Prostate gland (tissue), 2 donors: ENCODE data around the gene CTTN. TPM values are rescaled to one million over a fixed set of nuclear protein-coding genes. Genes with fewer than 3 reads are reported as not detected.
"Not testable (repeated sequence)": the region's sequence is repeated elsewhere in the genome, so short reads cannot be mapped to it uniquely, and the experiment has no call there.

Experiments
- DNase-seq: peaks from one replicate; pipeline ENCODE4 v3.0.0-alpha.2; 2019; ENCODE audit warnings: low spot score
- H3K27ac ChIP-seq, 2 donors: fragments of 200-600 bp; sonication (generic); 2 replicates each; pipeline ENCODE4 v1.5.1; 2017 to 2019
- H3K27me3 ChIP-seq: fragments of 200-600 bp; sonication (generic); replicated peaks from 2 replicates; pipeline ENCODE4 v1.5.1; 2019; ENCODE audit not compliant: insufficient read depth
- H3K36me3 ChIP-seq, 2 donors: fragments of 200-600 bp; sonication (generic); 1 replicate in 1 of 2; 2 replicates in 1 of 2; pipeline versions ENCODE4 v1.5.1 to v1.8.1; 2017 to 2019
- H3K4me1 ChIP-seq: fragments of 200-600 bp; sonication (generic); replicated peaks from 2 replicates; pipeline ENCODE4 v1.5.1; 2019
- H3K4me3 ChIP-seq, 2 donors: fragments of 200-600 bp; sonication (generic); 2 replicates each; pipeline ENCODE4 v1.5.1; 2017 to 2019
- H3K9me3 ChIP-seq: fragments of 200-600 bp; sonication (generic); 2 replicates; pipeline ENCODE4 v1.5.1; 2017
- POLR2A ChIP-seq: fragments of 450-650 bp; IDR thresholded peaks from one replicate; pipeline ENCODE4 v1.6.1; 2016; ENCODE audit warnings: antibody characterized with exemption, mild to moderate bottlenecking
- POLR2AphosphoS5 ChIP-seq: sonication (generic); formaldehyde crosslinking; IDR thresholded peaks from one replicate; pipeline ENCODE4 v1.6.1; 2017; ENCODE audit warnings: antibody characterized with exemption
- WGBS: methylation state at CpG from one replicate; pipeline ENCODE4 v1.1.5; 2018; 5-methylcytosine and 5-hydroxymethylcytosine counted together
- intact Hi-C: fragments of 100-400 bp; cut with DNase I; formaldehyde crosslinking; loops from one replicate; pipeline ENCODE4 v1.14.2; 2022
- total RNA-seq, 2 donors: library from RNA; depleted of rRNA; stranded (reverse); fragments of >200 nt; gene quantifications; one replicate each; pipeline ENCODE4 v1.1.0, GENCODE V29; 2016
- TF ChIP-seq, protein P1 (sequence below), 4 experiments: fragments of 200-600 bp in 2 of 4; fragments of 450-650 bp in 2 of 4; sonication (generic) in 2 of 4; IDR thresholded peaks; 1 replicate in 3 of 4; 2 replicates in 1 of 4; pipeline ENCODE4 v1.5.1; 2016 to 2019; ENCODE audit warnings: antibody characterized with exemption in 4 of 4, mild to moderate bottlenecking in 2 of 4, moderate library complexity in 2 of 4

CTTN gene
- total RNA-seq, 2 donors from 2014 or later = 208 to 348 TPM

DNA sequence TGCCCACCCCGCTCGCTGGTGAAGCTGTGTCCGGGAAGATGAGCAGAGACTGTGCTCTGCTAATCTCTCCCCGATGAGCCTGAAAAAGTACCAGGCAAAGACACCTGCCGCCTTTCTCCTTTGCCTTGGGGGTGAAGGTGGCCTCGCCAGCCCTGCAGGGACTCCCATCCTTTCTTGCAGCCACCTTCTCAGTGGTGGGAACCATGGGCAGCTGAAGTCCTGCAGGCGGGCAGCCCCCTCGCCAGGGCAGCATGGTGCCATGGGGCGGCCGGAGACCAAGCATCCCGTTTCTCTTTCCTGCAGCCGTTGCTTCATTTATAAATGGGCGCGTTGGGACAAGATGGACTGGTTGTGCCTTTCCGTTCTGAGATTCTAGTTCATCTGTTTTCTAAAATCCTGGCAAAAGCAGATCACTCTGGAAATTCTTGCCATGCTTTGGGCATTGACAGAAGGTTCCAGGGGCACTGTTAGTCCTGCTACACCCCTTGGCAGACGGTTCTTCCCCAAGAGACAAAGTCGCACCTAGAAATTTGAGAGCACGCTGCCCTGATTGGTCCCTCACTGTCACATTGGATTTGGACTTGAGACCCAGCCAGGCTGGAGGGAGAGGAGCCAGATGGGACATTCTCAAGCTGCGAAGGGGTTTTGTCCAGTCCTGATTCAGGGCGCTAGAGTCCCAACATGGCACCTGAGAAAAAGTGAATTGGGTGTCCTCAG is 7.5 kb downstream of the CTTN start:
- H3K4me3 ChIP-seq = no peak overlapping the region
- H3K27ac ChIP-seq = no peak overlapping the region
- TF ChIP-seq POLR2A = no peak
- TF ChIP-seq, protein P1, sequence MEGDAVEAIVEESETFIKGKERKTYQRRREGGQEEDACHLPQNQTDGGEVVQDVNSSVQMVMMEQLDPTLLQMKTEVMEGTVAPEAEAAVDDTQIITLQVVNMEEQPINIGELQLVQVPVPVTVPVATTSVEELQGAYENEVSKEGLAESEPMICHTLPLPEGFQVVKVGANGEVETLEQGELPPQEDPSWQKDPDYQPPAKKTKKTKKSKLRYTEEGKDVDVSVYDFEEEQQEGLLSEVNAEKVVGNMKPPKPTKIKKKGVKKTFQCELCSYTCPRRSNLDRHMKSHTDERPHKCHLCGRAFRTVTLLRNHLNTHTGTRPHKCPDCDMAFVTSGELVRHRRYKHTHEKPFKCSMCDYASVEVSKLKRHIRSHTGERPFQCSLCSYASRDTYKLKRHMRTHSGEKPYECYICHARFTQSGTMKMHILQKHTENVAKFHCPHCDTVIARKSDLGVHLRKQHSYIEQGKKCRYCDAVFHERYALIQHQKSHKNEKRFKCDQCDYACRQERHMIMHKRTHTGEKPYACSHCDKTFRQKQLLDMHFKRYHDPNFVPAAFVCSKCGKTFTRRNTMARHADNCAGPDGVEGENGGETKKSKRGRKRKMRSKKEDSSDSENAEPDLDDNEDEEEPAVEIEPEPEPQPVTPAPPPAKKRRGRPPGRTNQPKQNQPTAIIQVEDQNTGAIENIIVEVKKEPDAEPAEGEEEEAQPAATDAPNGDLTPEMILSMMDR (IDR thresholded peaks at IDR 0.05) = no peak
- no peak for TF ChIP-seq POLR2AphosphoS5
- intact Hi-C loops = no loop called here
- no peaks in the 10 kb centered on the region for H3K9me3 ChIP-seq
- WGBS = 75% methylated on average over 20 of the region's 20 CpGs
- H3K27me3 ChIP-seq = no peaks in the 10 kb centered on the region
- no peak for DNase-seq
- H3K4me1 ChIP-seq = no peaks in the 10 kb centered on the region
- H3K36me3 ChIP-seq = peaks cover 8 to 10% of the 10 kb centered on the region in 2 donors

DNA sequence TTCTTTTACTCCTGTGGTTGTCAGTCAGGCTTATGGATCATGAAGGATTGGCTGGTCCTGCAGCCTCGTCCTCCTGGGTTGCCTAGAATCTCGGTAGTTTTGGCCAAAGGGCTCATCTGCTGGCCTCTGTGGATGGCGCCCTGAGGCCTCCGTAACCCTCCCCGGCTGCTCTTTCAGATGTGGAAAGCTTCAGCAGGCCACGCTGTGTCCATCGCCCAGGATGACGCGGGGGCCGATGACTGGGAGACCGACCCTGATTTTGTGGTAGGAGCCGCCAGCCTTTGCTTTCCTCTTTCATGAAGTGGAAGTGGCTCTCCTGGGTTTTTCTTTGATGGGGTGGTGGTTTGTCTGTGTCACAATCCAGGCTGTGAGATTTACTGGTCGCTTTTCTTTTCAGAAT is 8.8 kb downstream of the CTTN start:
- TF ChIP-seq, protein P1 (IDR thresholded peaks at IDR 0.05) = no peak
- no peak for TF ChIP-seq POLR2AphosphoS5
- TF ChIP-seq POLR2A = no peak
- intact Hi-C loops = no loop called here
- 80% methylated on average over 13 of the region's 13 CpGs for WGBS
- DNase-seq = no peak
- Histone ChIP-seq H3K4me3 (no peak overlapping the region), H3K27me3 (no peaks in the 10 kb centered on the region), H3K4me1 (no peaks in the 10 kb centered on the region), H3K36me3 (peaks cover 16 to 21% of the 10 kb centered on the region in 2 donors), H3K9me3 (no peaks in the 10 kb centered on the region), H3K27ac (no peak overlapping the region)

DNA sequence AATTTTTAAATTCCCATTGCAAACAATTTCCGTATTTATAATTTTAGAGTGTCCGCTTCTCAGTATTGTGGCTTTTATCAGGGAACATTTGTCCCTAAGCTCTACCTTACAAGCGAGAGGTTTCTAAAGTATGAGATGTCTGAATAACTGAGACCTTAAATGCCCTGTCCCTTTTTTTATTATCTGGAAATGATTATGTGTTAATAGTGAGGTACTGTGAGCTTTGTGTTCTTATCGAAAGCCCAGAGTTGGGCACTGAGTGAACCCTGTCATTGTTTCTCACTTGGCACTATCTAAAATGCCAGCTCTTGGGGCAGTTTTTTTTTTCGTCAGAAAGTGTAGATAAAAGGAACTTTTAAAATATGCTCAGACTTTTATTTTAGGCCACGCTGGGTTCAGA is 9.5 kb downstream of the CTTN start:
- H3K9me3 ChIP-seq = no peaks in the 10 kb centered on the region
- H3K27me3 ChIP-seq = no peaks in the 10 kb centered on the region
- H3K27ac ChIP-seq = no peak overlapping the region
- H3K4me1 ChIP-seq = no peaks in the 10 kb centered on the region
- intact Hi-C loops = no loop called here
- no peak for DNase-seq
- WGBS = 89% methylated on average over 6 of the region's 6 CpGs
- H3K4me3 ChIP-seq = no peak overlapping the region
- H3K36me3 ChIP-seq = peaks cover 16 to 22% of the 10 kb centered on the region in 2 donors
- TF ChIP-seq POLR2A (no peak), POLR2AphosphoS5 (no peak)
- TF ChIP-seq, protein P1 (IDR thresholded peaks at IDR 0.05) = no peak

DNA sequence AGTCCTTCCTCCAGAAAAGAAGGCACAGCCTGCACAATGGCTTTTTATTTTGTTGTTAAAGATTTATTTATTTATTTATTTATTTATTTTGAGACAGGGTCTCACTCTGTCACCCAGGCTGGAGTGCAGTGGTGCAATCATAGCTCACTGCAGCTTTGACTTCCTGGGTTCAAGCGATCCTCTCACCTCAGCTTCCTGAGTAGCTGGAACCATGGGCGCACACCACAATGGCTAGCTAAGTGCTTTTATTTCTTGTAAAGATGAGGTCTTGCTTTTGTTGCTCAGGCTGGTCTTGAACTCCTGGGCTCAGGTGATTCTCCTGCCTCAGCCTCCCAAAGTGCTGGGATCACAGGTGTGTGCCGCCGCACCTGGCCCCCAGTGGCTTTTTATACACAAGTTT is 10.0 kb downstream of the CTTN start:
- H3K36me3 ChIP-seq = peaks cover 17 to 22% of the 10 kb centered on the region in 2 donors
- H3K9me3 ChIP-seq, intact Hi-C loops, DNase-seq, H3K27ac ChIP-seq, H3K4me1 ChIP-seq, H3K27me3 ChIP-seq, H3K4me3 ChIP-seq: not testable (repeated sequence)
- WGBS = 95% methylated on average over 4 of the region's 4 CpGs

DNA sequence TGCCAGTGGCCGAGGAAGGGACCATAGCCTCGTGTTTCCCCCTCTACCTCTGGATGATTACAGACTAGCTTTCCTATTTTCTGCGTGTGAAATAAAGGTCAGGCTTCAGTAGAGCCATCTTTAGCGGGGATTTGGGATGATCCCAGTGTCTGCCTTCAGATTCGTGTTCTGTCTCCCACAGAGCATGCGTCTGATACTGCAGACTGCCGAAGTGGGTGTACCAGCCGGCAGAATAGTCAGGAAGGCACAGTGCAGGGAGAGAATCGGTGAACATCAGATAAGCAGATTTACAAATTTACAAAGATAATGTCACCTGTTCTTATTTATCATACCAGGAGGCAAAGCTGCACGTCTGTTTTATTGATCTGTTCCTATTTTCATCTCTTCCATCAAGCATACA is 11.1 kb downstream of the CTTN start:
- Histone ChIP-seq H3K27ac (no peak overlapping the region), H3K27me3 (no peaks in the 10 kb centered on the region), H3K4me3 (no peak overlapping the region), H3K9me3 (no peaks in the 10 kb centered on the region), H3K4me1 (no peaks in the 10 kb centered on the region), H3K36me3 (peaks cover 22 to 23% of the 10 kb centered on the region in 2 donors)
- no peak for TF ChIP-seq POLR2A
- no peak for TF ChIP-seq POLR2AphosphoS5
- TF ChIP-seq, protein P1 (IDR thresholded peaks at IDR 0.05) = no peak
- 79% methylated on average over 10 of the region's 10 CpGs for WGBS
- no peak for DNase-seq
- intact Hi-C loops = no loop called here
